Breast epithelium (tissue), 4 donors: ENCODE measurements around the gene PSKH1. TPM values are rescaled to one million over a fixed set of nuclear protein-coding genes. Genes with fewer than 3 reads are reported as not detected.

ENCODE experiments used
- DNase-seq, 2 donors: peaks; one replicate each; pipeline ENCODE4 v3.0.0-alpha.2; 2019; ENCODE audit warnings: low spot score in 2 of 2
- H3K27ac ChIP-seq, 2 donors: fragments of 200-600 bp; sonication (generic) in 1 of 2; one replicate each; pipeline ENCODE4 v1.5.1; 2016 to 2019; ENCODE audit warnings: mild to moderate bottlenecking in 1 of 2
- H3K27me3 ChIP-seq, 2 donors: fragments of 200-600 bp; sonication (generic) in 1 of 2; one replicate each; pipeline versions ENCODE4 v1.5.1 to v1.6.0; 2017 to 2019; ENCODE audit warnings: control low read depth in 1 of 2, mild to moderate bottlenecking in 1 of 2
- H3K36me3 ChIP-seq: fragments of 200-600 bp; one replicate; pipeline ENCODE4 v1.5.1; 2019
- H3K4me1 ChIP-seq, 2 donors: fragments of 200-600 bp; sonication (generic); one replicate each; pipeline ENCODE4 v1.5.1; 2016 to 2019; ENCODE audit warnings: control low read depth in 1 of 2
- H3K4me3 ChIP-seq, 3 donors: fragments of 200-600 bp; sonication (generic); 1 replicate in 2 of 3; 2 replicates in 1 of 3; pipeline ENCODE4 v1.5.1; 2016 to 2019; ENCODE audit warnings: mild to moderate bottlenecking in 3 of 3, moderate library complexity in 2 of 3
- H3K9me3 ChIP-seq, 2 donors: fragments of 200-600 bp; sonication (generic) in 1 of 2; one replicate each; pipeline ENCODE4 v1.5.1; 2016 to 2019; ENCODE audit warnings: control low read depth in 1 of 2
- POLR2A ChIP-seq: fragments of 450-650 bp; IDR thresholded peaks from one replicate; pipeline ENCODE4 v1.6.1; 2016; ENCODE audit warnings: antibody characterized with exemption, mild to moderate bottlenecking, moderate library complexity
- POLR2AphosphoS5 ChIP-seq, 3 donors: sonication (generic); formaldehyde crosslinking; IDR thresholded peaks; one replicate each; pipeline ENCODE4 v1.6.1; 2017; ENCODE audit warnings: antibody characterized with exemption in 3 of 3
- intact Hi-C: fragments of 100-400 bp; cut with DNase I; formaldehyde crosslinking; loops from one replicate; pipeline ENCODE4 v1.15.1; 2023; ENCODE audit warnings: low total_unique reads
- total RNA-seq, 3 donors: library from RNA; depleted of rRNA; stranded (reverse); fragments of >200 nt; gene quantifications; one replicate each; pipeline ENCODE4 v1.1.0, GENCODE V29; 2016
- TF ChIP-seq, protein P1 (sequence below), 3 donors: fragments of 450-650 bp; IDR thresholded peaks; one replicate each; pipeline ENCODE4 v1.5.1; 2016 to 2017; ENCODE audit warnings: antibody characterized with exemption in 3 of 3, mild to moderate bottlenecking in 3 of 3, moderate library complexity in 3 of 3

The PSKH1 gene
- total RNA-seq, 3 donors from 2014 or later, result 17.3 to 20.5 (median 17.4) TPM

DNA sequence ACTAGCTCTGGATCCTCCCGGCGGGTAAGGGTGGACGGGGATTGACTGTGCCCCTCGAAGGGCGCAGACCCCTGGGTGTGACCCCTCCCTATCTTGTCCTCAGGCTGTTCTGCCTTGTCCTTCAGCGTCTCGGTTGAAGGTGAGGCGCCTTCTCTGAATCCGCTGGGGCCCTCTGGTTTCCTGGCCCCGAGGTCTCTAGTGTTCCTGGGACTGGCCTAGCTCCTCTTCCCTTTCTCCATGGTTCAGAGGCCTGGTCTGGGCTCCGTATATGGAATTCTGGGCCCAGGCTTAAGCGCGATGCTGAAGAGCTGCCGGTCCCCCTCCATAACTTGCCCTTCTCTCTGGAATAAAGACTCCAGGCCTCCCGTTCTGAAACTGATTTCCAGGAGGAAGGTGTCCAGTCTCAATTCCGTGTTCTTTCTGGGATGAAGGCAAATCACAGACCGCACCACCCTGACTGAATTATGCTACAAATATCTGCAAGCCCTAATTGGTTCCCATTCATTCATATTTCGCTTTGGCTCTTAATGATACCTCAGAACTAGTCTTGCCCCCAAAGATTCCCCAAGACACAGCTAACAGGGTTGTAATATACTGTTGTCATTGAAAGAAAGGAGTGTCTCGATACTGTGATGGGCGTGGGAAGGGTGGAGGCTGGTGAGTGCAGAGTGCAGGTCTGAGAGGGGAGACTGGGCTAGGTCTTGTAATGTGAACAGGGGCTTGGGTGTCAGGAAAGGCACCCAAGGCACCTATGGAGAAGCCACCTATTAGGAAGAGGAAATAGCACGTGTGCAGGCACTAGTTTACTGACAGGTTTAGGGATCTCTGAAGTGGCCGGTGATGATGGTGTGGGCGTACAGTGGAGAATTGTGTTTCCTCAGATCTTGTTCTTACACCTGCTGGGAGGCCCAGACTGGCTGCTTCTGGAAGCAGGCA is 19.4 kb upstream of the PSKH1 start:
- no peak for DNase-seq
- Histone ChIP-seq H3K4me3 (peak overlapping the region; percentile 82 to 98 (median 97)), H3K27me3 (no peaks in the 10 kb centered on the region), H3K4me1 (peaks cover 0 to 20% of the 10 kb centered on the region in 2 donors), H3K36me3 (peaks cover 13% of the 10 kb centered on the region), H3K9me3 (no peaks in the 10 kb centered on the region), H3K27ac (peak overlapping the region; percentile 86 to 88)
- intact Hi-C loops, result loop anchor here (10.0 kb wide), 1 partner anchor 171 kb away; no protein-coding TSS in a partner anchor
- no peak for TF ChIP-seq POLR2A
- TF ChIP-seq POLR2AphosphoS5 (IDR thresholded peaks at IDR 0.05), result no peak
- TF ChIP-seq, protein P1, sequence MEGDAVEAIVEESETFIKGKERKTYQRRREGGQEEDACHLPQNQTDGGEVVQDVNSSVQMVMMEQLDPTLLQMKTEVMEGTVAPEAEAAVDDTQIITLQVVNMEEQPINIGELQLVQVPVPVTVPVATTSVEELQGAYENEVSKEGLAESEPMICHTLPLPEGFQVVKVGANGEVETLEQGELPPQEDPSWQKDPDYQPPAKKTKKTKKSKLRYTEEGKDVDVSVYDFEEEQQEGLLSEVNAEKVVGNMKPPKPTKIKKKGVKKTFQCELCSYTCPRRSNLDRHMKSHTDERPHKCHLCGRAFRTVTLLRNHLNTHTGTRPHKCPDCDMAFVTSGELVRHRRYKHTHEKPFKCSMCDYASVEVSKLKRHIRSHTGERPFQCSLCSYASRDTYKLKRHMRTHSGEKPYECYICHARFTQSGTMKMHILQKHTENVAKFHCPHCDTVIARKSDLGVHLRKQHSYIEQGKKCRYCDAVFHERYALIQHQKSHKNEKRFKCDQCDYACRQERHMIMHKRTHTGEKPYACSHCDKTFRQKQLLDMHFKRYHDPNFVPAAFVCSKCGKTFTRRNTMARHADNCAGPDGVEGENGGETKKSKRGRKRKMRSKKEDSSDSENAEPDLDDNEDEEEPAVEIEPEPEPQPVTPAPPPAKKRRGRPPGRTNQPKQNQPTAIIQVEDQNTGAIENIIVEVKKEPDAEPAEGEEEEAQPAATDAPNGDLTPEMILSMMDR (IDR thresholded peaks at IDR 0.05), result no peak

DNA sequence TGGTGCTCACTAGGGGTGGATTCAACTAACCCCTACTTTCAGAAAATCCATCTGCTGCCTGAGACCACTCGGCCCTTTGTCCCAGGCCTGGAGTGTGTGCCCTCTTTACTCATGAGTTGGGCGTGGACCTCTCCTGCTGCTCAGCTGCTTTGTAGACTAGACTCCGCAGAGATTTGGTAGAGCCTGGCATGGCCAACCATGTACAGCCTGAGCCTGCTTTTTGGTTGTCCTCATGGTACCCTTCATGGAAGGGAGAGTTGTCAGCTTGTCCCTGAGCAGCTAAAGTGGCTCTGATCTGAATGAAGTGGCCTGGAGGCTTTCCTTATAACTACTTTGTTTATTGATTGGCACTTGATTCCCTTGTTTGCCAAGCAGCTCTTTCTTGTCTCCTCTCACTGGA is 18.7 kb upstream of the PSKH1 start:
- TF ChIP-seq POLR2AphosphoS5 (IDR thresholded peaks at IDR 0.05) (no peak), POLR2A (no peak)
- TF ChIP-seq, protein P1 (IDR thresholded peaks at IDR 0.05), result no peak
- intact Hi-C loops, result loop anchor here (10.0 kb wide), 1 partner anchor 170 kb away; no protein-coding TSS in a partner anchor
- Histone ChIP-seq H3K27me3 (no peaks in the 10 kb centered on the region), H3K36me3 (peaks cover 13% of the 10 kb centered on the region), H3K9me3 (no peaks in the 10 kb centered on the region), H3K27ac (no peak overlapping the region), H3K4me3 (peak overlapping the region; percentile 82 to 98 (median 97)), H3K4me1 (peaks cover 0 to 20% of the 10 kb centered on the region in 2 donors)
- DNase-seq, result no peak

DNA sequence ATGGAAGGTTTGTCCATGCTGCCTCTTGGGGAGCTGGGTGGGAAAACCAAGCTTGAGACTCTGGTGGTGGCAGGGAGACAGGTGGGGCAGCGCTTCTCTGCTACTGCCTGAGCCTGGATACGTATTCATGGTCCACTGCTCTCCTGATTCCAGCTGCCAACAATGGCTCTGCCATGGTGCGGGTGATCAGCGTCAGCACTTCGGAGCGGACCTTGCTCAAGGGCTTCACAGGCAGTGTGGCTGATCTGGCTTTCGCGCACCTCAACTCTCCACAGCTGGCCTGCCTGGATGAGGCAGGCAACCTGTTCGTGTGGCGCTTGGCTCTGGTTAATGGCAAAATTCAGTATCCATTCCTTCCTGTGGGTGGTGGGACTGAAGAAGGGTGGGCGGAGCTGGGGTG is 16.0 kb upstream of the PSKH1 start:
- TF ChIP-seq POLR2A (no peak), POLR2AphosphoS5 (IDR thresholded peaks at IDR 0.05) (no peak)
- TF ChIP-seq, protein P1 (IDR thresholded peaks at IDR 0.05), result no peak
- Histone ChIP-seq H3K9me3 (no peaks in the 10 kb centered on the region), H3K36me3 (peaks cover 13% of the 10 kb centered on the region), H3K4me3 (no peak overlapping the region), H3K27me3 (no peaks in the 10 kb centered on the region), H3K27ac (no peak overlapping the region), H3K4me1 (peaks cover 0 to 20% of the 10 kb centered on the region in 2 donors)
- intact Hi-C loops, result loop anchor here (10.0 kb wide), 1 partner anchor 168 kb away; no protein-coding TSS in a partner anchor
- DNase-seq, result no peak

DNA sequence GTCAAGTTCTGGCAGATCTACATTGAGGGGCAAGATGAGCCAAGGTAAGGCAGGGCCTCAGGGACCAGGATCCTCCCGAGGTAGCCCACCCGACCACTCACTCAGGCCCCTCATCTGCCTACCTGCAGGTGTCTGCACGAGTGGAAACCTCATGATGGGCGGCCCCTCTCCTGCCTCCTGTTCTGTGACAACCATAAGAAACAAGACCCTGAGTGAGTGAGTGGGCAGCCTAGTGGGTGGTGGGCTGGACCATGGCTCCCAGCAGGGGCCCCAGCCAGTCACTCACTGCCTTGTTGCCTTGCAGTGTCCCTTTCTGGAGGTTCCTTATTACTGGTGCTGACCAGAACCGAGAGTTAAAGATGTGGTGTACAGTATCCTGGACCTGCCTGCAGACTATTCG is 14.8 kb upstream of the PSKH1 start:
- TF ChIP-seq POLR2A (no peak), POLR2AphosphoS5 (IDR thresholded peaks at IDR 0.05) (no peak)
- TF ChIP-seq, protein P1 (IDR thresholded peaks at IDR 0.05), result no peak
- intact Hi-C loops, result loop anchor here (10.0 kb wide), 1 partner anchor 167 kb away; no protein-coding TSS in a partner anchor
- Histone ChIP-seq H3K4me3 (no peak overlapping the region), H3K4me1 (peaks cover 0 to 14% of the 10 kb centered on the region in 2 donors), H3K27me3 (no peaks in the 10 kb centered on the region), H3K36me3 (peaks cover 13% of the 10 kb centered on the region), H3K27ac (no peak overlapping the region), H3K9me3 (no peaks in the 10 kb centered on the region)
- no peak for DNase-seq

DNA sequence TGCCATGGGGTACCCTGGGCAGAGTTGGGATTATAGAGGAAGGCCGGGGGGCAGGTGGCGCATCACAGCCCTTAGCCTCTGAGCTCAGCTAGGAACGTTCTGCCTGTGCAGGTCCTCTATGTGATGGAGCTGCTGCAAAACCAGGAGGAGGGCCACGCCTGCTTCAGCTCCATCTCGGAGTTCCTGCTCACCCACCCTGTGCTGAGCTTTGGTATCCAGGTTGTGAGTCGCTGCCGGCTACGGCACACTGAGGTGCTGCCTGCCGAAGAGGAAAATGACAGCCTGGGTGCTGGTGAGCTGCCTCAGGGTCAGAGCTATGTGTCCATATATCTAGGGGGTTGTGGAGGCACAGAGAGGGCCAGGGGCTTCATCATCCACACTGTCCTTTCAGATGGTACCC is 14.2 kb upstream of the PSKH1 start:
- H3K27ac ChIP-seq, result no peak overlapping the region

More for the DNA sequence above, 14.2 kb upstream of the PSKH1 start:
- Histone ChIP-seq H3K4me3 (no peak overlapping the region), H3K9me3 (no peaks in the 10 kb centered on the region), H3K36me3 (peaks cover 13% of the 10 kb centered on the region), H3K27me3 (no peaks in the 10 kb centered on the region), H3K4me1 (peaks cover 0 to 13% of the 10 kb centered on the region in 2 donors)
- no peak for TF ChIP-seq POLR2AphosphoS5 (IDR thresholded peaks at IDR 0.05)
- TF ChIP-seq POLR2A, result no peak
- TF ChIP-seq, protein P1 (IDR thresholded peaks at IDR 0.05), result no peak
- intact Hi-C loops, result loop anchor here (10.0 kb wide), 1 partner anchor 166 kb away; no protein-coding TSS in a partner anchor
- no peak for DNase-seq
